H9 (cell line): ENCODE results near the gene C1QTNF1. TPM values are rescaled to one million over a fixed set of nuclear protein-coding genes. Genes with fewer than 3 reads are reported as not detected.

Experiments used
- DNase-seq: peaks from one replicate; pipeline ENCODE4 v3.0.0-alpha.2; 2017
- H2AFZ ChIP-seq: one replicate; pipeline ENCODE4 v1.6.1; 2013; ENCODE audit warnings: mild to moderate bottlenecking, low read length, control low read depth, moderate library complexity
- H2AK5ac ChIP-seq: 2 replicates; pipeline ENCODE4 v1.6.1; 2013; ENCODE audit warnings: low read length, control low read depth, mixed read lengths; ENCODE audit not compliant: insufficient read length
- H2BK120ac ChIP-seq: one replicate; pipeline ENCODE4 v1.6.1; 2013; ENCODE audit warnings: low read depth, mild to moderate bottlenecking, low read length, control low read depth, inconsistent platforms; ENCODE audit not compliant: poor library complexity, severe bottlenecking
- H2BK12ac ChIP-seq: 2 replicates; pipeline ENCODE4 v1.6.1; 2013; ENCODE audit warnings: low read length, control low read depth, mixed read lengths, low read depth; ENCODE audit not compliant: insufficient read length
- H2BK15ac ChIP-seq: 2 replicates; pipeline ENCODE4 v1.6.1; 2013; ENCODE audit warnings: low read depth, low read length, control low read depth
- H2BK20ac ChIP-seq: one replicate; pipeline ENCODE4 v1.6.1; 2013; ENCODE audit warnings: low read depth, mild to moderate bottlenecking, low read length, control low read depth, inconsistent platforms; ENCODE audit not compliant: poor library complexity, severe bottlenecking
- H2BK5ac ChIP-seq: 2 replicates; pipeline ENCODE4 v1.6.1; 2013; ENCODE audit warnings: low read length, control low read depth, mixed read lengths; ENCODE audit not compliant: insufficient read length
- H3K14ac ChIP-seq: 2 replicates; pipeline ENCODE4 v1.6.1; 2013; ENCODE audit warnings: low read length, control low read depth; ENCODE audit not compliant: insufficient read depth
- H3K18ac ChIP-seq: 2 replicates; pipeline ENCODE4 v1.6.1; 2013; ENCODE audit warnings: low read depth, mild to moderate bottlenecking, mixed read lengths, low read length, control low read depth; ENCODE audit not compliant: insufficient read length
- H3K23ac ChIP-seq: 2 replicates; pipeline ENCODE4 v1.6.1; 2013; ENCODE audit warnings: low read length, control low read depth, mixed read lengths, low read depth; ENCODE audit not compliant: insufficient read length
- H3K23me2 ChIP-seq: 2 replicates; pipeline ENCODE4 v1.6.1; 2013; ENCODE audit warnings: low read depth, mild to moderate bottlenecking, mixed read lengths, low read length, control low read depth; ENCODE audit not compliant: insufficient read length, poor library complexity, severe bottlenecking
- H3K27ac ChIP-seq: 2 replicates; pipeline ENCODE4 v1.5.1; 2013; ENCODE audit warnings: low read length, control low read depth, mixed read lengths, low read depth; ENCODE audit not compliant: insufficient read length
- H3K27me3 ChIP-seq: 2 replicates; pipeline ENCODE4 v1.6.1; 2013; ENCODE audit warnings: low read length, control low read depth, inconsistent platforms; ENCODE audit not compliant: insufficient read depth
- H3K4ac ChIP-seq: 2 replicates; pipeline ENCODE4 v1.6.1; 2013; ENCODE audit warnings: low read depth, mild to moderate bottlenecking, control low read depth, inconsistent platforms, low read length, moderate library complexity
- H3K4me1 ChIP-seq: 2 replicates; pipeline ENCODE4 v1.6.1; 2013; ENCODE audit warnings: low read length, control low read depth, inconsistent platforms; ENCODE audit not compliant: insufficient read depth
- H3K4me2 ChIP-seq: 2 replicates; pipeline ENCODE4 v1.6.1; 2013; ENCODE audit warnings: low read length, control low read depth, mixed read lengths; ENCODE audit not compliant: insufficient read length, insufficient read depth
- H3K56ac ChIP-seq: 2 replicates; pipeline ENCODE4 v1.6.1; 2013; ENCODE audit warnings: low read depth, mild to moderate bottlenecking, mixed read lengths, low read length, control low read depth; ENCODE audit not compliant: insufficient read length
- H3K79me1 ChIP-seq: 2 replicates; pipeline ENCODE4 v1.6.1; 2013; ENCODE audit warnings: low read depth, mild to moderate bottlenecking, moderate library complexity, low read length, control low read depth, inconsistent platforms; ENCODE audit not compliant: insufficient read depth, poor library complexity, severe bottlenecking
- H3K79me2 ChIP-seq: 2 replicates; pipeline ENCODE4 v1.6.1; 2013; ENCODE audit warnings: low read length, control low read depth, inconsistent platforms; ENCODE audit not compliant: insufficient read depth
- H3K9ac ChIP-seq: 2 replicates; pipeline ENCODE4 v1.6.1; 2013; ENCODE audit warnings: low read length, control low read depth, mixed read lengths; ENCODE audit not compliant: insufficient read length; ENCODE audit errors: extremely low read depth
- H3K9me3 ChIP-seq: one replicate; pipeline ENCODE4 v1.6.1; 2013; ENCODE audit warnings: low read depth, low read length, inconsistent platforms; ENCODE audit not compliant: control insufficient read depth
- H3T11ph ChIP-seq: one replicate; pipeline ENCODE4 v1.6.1; 2013; ENCODE audit warnings: mild to moderate bottlenecking, low read length, control low read depth, inconsistent platforms
- H4K20me1 ChIP-seq: one replicate; pipeline ENCODE4 v1.6.1; 2013; ENCODE audit not compliant: control insufficient read depth, insufficient read length, insufficient read depth
- H4K5ac ChIP-seq: 2 replicates; pipeline ENCODE4 v1.6.1; 2013; ENCODE audit warnings: low read depth, mild to moderate bottlenecking, mixed read lengths, low read length, control low read depth; ENCODE audit not compliant: insufficient read length
- H4K8ac ChIP-seq: replicated peaks from 2 replicates; pipeline ENCODE4 v1.6.1; 2013; ENCODE audit warnings: low read length, control low read depth, mixed read lengths, low read depth; ENCODE audit not compliant: insufficient read length
- H4K91ac ChIP-seq: 2 replicates; pipeline ENCODE4 v1.6.1; 2013; ENCODE audit warnings: low read depth, mild to moderate bottlenecking, moderate library complexity, mixed read lengths, low read length, control low read depth; ENCODE audit not compliant: insufficient read length
- H3K27ac Mint-ChIP-seq, 3 experiments: 2 replicates in 2 of 3; 3 replicates in 1 of 3; pipeline ENCODE4 v1.8.0; 2020 to 2021; ENCODE audit warnings: mixed read lengths in 3 of 3, mild to moderate bottlenecking in 1 of 3, moderate library complexity in 1 of 3
- H3K27me3 Mint-ChIP-seq: 2 replicates; pipeline ENCODE4 v1.8.0; 2021; ENCODE audit warnings: low read depth, mild to moderate bottlenecking, moderate library complexity, mixed read lengths
- H3K36me3 Mint-ChIP-seq, 3 experiments: 2 replicates in 2 of 3; 3 replicates in 1 of 3; pipeline ENCODE4 v1.8.0; 2020 to 2021; ENCODE audit warnings: low read depth in 3 of 3, mixed read lengths in 3 of 3; ENCODE audit not compliant: insufficient read depth in 1 of 3
- H3K4me1 Mint-ChIP-seq, 2 experiments: 2 replicates each; pipeline ENCODE4 v1.8.0; 2020; ENCODE audit warnings: mixed read lengths in 2 of 2
- H3K4me3 Mint-ChIP-seq, 2 experiments: 2 replicates in 1 of 2; 3 replicates in 1 of 2; pipeline ENCODE4 v1.8.0; 2020 to 2021; ENCODE audit warnings: mild to moderate bottlenecking in 2 of 2, mixed read lengths in 2 of 2, moderate library complexity in 1 of 2
- H3K9me3 Mint-ChIP-seq, 2 experiments: 2 replicates in 1 of 2; 3 replicates in 1 of 2; pipeline ENCODE4 v1.8.0; 2020; ENCODE audit warnings: mild to moderate bottlenecking in 2 of 2, mixed read lengths in 2 of 2, moderate library complexity in 1 of 2
- CTCF ChIP-seq: fragments of 200-600 bp; sonication (generic); conservative IDR thresholded peaks from 3 replicates; pipeline ENCODE4 v1.8.0; 2021; ENCODE audit warnings: antibody characterized with exemption, mild to moderate bottlenecking
- WGBS: extraction: QIAGEN DNeasy Blood & Tissue Kit; methylation state at CpG from one replicate; pipeline ENCODE4 v1.1.7; 2013; ENCODE audit warnings: missing lambda C conversion rate, low lambda C conversion rate, mixed read lengths; ENCODE audit not compliant: insufficient read length; ENCODE audit errors: extremely low coverage; 5-methylcytosine and 5-hydroxymethylcytosine counted together
- total RNA-seq: library from RNA; stranded (reverse); gene quantifications from 2 replicates; pipeline ENCODE4 v1.2.1, GENCODE V29; 2021

Gene C1QTNF1
- total RNA-seq, 1 experiment from 2014 or later: 0.96 TPM

- Histone ChIP-seq H3K79me2 (no peaks in the 10 kb centered on the region), H3K4ac (no peak overlapping the region), H4K91ac (no peak overlapping the region), H3K27ac (no peak overlapping the region), H2BK5ac (no peak overlapping the region), H3K9me3 (no peaks in the 10 kb centered on the region), H2AFZ (no peak overlapping the region), H3K9ac (no peak overlapping the region), H4K8ac (no peak overlapping the region), H3K23me2 (no peaks in the 10 kb centered on the region), H4K20me1 (peaks cover 2% of the 10 kb centered on the region), H2BK120ac (no peak overlapping the region), H2AK5ac (no peak overlapping the region), H3K18ac (no peak overlapping the region), H2BK12ac (no peak overlapping the region), H3K79me1 (no peaks in the 10 kb centered on the region), H3K27me3 (no peaks in the 10 kb centered on the region), H4K5ac (no peak overlapping the region), H2BK15ac (no peak overlapping the region), H2BK20ac (no peak overlapping the region), H3K14ac (no peak overlapping the region), H3T11ph (no peak overlapping the region), H3K4me2 (no peak overlapping the region), H3K4me1 (no peaks in the 10 kb centered on the region), H3K23ac (no peak overlapping the region), H3K56ac (no peak overlapping the region)
- Mint-ChIP-seq H3K4me3 (no peak overlapping the region), H3K9me3 (peaks cover 4 to 11% of the 10 kb centered on the region in 2 experiments; a peak in 4 of 5 replicates), H3K27me3 (peaks cover 79% of the 10 kb centered on the region), H3K36me3 (no peaks in the 10 kb centered on the region; a peak in 1 of 7 replicates), H3K4me1 (peaks cover 0 to 14% of the 10 kb centered on the region in 2 experiments; a peak in 2 of 4 replicates), H3K27ac (no peak overlapping the region)
- WGBS: no CpG with 5 or more reads among the region's 15 CpGs
- TF ChIP-seq CTCF: no peak
- no peak for DNase-seq
Observed at GRCh38 chr17:79045001-79045729, 21.2 kb downstream of the C1QTNF1 start.
